C4-2B (cell line): ENCODE data around the gene HIRIP3.
"Not testable (repeated sequence)": the region's sequence is repeated elsewhere in the genome, so short reads cannot be mapped to it uniquely, and the experiment has no call there.

Experiments
- H3K27ac ChIP-seq: fragments of 450-650 bp; 2 replicates; pipeline ENCODE4 v1.5.1; 2017
- ZFX ChIP-seq: fragments of 450-650 bp; IDR thresholded peaks from 2 replicates; pipeline ENCODE4 v1.6.1; 2017
- TF ChIP-seq, protein P1 (sequence below): fragments of 450-650 bp; conservative IDR thresholded peaks from 2 replicates; pipeline ENCODE4 v1.5.1; 2017; ENCODE audit warnings: mild to moderate bottlenecking

Gene HIRIP3

DNA sequence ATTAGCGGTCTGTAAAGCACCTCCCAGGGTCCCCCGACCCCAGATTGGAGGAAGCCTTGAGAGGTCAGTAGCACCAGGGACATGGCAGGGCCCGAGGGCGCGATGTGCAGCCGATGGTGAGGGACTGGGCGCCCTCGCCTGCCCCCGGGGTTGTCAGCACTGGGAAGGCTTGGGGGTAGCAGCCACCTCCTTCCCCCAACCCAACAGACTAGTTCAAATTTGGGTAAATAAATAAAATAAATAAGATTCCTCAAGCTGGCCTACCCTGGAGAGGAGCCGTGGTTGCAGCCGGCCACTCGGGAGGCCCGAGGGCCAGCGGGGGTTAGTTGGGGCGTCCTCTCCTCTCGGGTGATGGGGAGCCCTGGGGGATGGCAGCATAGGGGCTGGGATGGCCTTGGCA is 29.0 kb upstream of the HIRIP3 start:
- TF ChIP-seq ZFX, result no peak
- TF ChIP-seq, protein P1, sequence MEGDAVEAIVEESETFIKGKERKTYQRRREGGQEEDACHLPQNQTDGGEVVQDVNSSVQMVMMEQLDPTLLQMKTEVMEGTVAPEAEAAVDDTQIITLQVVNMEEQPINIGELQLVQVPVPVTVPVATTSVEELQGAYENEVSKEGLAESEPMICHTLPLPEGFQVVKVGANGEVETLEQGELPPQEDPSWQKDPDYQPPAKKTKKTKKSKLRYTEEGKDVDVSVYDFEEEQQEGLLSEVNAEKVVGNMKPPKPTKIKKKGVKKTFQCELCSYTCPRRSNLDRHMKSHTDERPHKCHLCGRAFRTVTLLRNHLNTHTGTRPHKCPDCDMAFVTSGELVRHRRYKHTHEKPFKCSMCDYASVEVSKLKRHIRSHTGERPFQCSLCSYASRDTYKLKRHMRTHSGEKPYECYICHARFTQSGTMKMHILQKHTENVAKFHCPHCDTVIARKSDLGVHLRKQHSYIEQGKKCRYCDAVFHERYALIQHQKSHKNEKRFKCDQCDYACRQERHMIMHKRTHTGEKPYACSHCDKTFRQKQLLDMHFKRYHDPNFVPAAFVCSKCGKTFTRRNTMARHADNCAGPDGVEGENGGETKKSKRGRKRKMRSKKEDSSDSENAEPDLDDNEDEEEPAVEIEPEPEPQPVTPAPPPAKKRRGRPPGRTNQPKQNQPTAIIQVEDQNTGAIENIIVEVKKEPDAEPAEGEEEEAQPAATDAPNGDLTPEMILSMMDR, result no peak
- no peak overlapping the region for H3K27ac ChIP-seq

DNA sequence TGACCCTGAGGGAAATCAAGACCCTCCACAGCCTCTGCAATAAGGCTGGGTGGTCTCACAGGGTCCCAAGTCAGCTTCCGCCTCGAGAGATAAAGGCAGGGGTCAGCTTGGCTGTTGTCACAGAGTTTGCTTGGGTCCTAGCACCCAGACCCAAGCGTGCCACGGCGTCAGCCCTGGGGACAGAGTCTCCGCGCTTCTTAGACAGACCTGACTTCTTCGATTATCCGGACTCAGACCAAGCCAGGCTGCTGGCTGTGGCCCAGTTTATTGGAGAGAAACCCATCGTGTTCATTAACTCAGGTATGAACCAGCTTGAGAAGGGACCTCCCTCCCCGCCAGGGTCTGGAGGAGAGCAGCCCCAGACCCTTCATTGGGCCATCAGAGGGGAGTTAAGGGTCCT is 28.2 kb upstream of the HIRIP3 start:
- TF ChIP-seq, protein P1, result no peak
- no peak for TF ChIP-seq ZFX
- H3K27ac ChIP-seq, result no peak overlapping the region

DNA sequence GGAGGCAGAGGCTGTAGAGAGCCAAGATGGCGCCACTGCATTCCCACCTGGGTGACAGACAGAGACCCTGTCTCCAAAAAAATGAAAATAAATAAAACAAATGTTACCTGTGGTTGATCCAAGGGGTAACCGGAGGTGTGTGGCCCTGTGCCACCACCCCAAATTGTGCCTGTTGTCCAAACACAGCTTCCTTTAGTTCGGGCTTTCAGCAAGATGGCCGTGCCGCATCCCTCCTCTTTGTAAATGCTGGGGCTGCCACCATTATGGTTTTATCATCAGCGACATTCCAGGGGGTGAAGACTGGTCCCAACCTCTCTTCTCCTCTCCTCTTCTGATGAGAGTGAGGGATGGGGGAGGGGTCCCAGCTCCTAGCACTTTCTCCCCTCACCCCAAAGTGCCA is 27.5 kb upstream of the HIRIP3 start, which contains the start of gene C16orf92:
Gene C16orf92 (plus strand): TSS at position 312 of the 400 bp plus-strand sequence. CDS start 143 bp downstream, outside the sequence.
- TF ChIP-seq, protein P1, result no peak
- TF ChIP-seq ZFX, result no peak
- no peak within 1 kb of the TSS for H3K27ac ChIP-seq

DNA sequence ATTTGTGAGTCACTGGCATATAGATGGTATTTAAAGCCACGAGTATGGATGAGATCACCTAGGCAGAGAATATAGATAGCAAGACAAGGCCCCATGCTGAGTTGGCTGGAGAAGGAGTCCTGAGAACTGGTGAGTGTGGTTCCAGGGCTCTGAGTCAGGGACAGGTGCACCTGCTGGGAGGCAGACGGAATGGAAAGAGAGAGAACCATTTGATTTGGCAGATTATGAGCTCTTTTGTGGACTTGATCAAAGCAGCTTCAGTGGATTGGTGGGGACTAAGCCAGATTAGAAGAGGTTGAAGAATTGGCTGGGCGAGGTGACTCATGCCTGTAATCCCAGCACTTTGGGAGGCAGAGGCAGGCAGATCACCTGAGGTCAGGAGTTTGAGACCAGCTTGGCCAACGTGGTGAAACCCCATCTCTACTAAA is 23.3 kb upstream of the HIRIP3 start:
- TF ChIP-seq ZFX, result no peak
- TF ChIP-seq, protein P1, result no peak
- H3K27ac ChIP-seq, result no peak overlapping the region

DNA sequence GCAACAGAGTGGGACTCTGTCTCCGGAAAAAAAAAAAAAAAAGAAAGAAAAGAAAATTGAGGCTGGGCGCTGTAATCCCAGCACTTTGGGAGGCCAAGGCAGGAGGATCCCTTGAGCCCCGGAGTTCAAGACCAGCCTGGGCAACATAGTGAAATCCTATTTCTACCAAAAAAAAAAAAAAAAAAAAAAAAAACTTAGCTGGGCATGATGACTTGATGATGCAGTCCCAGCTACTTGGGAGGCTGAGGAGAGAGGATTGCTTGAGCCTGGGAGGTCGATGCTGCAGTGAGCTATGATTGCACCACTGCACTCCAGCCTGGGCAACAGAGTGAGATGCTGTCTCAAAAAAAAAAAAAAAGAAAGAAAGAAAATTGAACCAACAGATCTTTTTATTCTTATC is 22.5 kb upstream of the HIRIP3 start:
- H3K27ac ChIP-seq, result not testable (repeated sequence)

DNA sequence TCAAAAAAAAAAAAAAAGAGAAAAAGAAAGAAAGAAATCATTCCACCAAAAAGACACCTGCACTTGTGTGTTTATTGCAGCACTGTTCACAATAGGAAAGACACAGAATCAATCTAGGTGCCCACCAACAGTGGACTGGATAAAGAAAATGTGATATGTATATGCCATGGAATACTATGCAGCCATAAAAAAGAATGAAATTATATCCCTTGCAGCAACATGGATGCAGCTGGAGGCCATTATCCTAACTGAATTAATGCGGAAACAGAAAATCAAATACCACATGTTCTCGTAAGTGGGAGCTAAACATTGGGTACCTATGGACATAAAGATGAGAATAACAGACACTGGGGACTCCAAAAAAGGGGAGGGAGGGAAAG is 21.9 kb upstream of the HIRIP3 start:
- no peak for TF ChIP-seq ZFX
- TF ChIP-seq, protein P1, result no peak
- H3K27ac ChIP-seq, result no peak overlapping the region

DNA sequence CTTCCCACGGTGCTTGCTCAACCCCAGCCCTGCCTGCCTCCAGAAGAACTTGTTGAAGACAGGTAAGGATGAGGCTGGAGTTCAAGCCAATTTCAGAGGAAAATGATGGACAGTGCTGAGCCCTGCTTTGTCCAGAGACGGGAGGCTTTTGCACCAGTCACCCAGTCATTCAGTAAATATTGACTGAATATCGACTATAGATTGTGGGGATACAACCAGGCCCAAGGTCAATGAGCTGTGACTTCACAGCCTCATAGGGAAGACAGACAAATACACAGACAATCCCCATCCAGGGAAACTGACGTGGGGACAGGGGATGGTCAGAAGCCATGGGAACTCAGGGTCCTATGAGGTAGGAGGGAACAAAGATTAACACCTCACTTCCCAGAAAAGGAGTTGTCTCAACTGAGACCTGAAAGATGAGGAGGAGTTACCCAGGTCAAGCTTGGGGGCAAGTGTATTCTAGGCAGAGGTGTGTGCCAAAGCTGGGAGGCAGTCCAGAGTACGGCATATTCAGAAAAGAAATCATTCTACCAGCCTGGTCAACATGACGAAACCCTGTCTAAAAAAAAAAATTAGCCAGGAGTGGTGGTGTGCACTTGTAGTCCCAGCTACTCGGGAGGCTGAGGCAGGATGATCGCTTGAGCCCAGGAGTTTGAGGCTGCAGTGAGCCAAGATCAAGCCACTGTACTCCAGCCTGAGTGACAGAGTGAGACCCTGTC is 21.3 kb upstream of the HIRIP3 start:
- no peak for TF ChIP-seq ZFX
- TF ChIP-seq, protein P1, result no peak
- H3K27ac ChIP-seq, result no peak overlapping the region

DNA sequence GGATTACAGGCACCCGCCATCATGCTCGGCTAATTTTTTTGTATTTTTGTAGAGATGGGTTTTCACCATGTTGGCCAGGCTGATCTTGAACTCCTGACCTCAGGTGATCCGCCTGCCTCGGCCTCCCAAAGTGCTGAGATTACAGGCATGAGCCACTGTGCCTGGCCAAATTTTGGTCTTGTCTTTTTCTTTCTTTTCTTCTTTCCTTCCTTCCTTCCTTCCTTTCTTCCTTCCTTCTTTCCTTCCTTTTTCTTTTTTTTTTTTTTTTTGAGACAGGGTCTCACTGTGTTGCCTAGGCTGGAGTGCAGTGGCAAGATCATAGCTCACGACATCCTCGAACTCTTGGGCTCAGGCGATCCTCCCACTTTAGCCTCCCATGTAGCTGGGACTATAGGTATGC is 20.0 kb upstream of the HIRIP3 start:
- not testable (repeated sequence) for H3K27ac ChIP-seq

DNA sequence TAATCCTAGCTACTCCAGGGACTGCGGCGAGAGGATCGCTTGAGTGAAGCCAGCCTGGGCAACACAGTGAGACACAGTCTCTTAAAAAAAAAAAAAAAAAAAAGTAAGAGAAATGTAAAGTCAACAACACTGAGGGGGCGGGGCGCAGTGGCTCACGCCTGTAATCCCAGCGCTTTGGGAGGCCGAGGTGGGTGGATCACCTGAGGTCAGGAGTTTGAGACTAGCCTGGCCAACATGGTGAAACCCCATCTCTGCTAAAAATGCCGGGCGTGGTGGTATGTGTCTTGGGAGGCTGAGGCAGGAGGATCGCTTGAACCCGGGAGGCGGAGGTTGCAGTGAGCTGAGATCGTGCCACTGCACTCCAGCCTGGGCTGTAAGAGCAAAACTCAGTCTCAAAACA is 17.2 kb upstream of the HIRIP3 start:
- H3K27ac ChIP-seq, result not testable (repeated sequence)
